ENCODE results near the gene DHCR7.

DHCR7 gene

DNA sequence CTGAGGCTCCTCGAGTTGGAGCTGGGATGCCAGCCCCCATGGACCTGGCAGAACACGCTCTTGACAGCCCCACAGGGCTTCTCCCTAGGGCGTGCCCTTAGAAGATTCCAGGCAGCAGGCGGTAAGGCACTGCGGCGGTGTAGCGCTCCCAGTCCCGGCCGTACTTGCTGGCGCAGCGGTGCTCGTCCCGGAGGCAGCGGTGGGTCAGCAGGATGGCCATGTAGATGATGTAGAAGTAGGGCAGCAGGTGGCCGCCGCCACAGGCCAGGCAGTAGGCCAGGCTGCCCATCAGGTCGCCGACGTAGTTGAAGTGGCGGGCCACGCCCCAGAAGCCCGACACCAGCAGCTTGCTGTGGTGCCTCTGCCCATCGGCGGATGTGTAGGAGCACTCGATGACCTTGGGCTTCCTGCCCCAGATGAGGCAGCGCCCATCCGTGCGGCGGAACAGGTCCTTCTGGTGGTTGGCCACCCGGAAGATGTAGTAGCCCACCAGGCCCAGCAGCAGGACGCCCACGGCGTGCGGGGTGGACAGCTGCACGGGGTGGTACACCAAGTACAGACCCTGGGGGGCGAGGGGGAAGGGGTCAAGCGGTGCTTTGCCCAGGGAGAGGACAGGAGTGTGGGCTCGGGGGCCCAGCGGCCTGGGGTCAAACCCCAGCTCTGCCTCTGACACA, 12.8 kb downstream of the DHCR7 start:
- no peak overlapping the region for H2AK5ac ChIP-seq (ENCODE audit: low read length)
- no peak overlapping the region for H2BK120ac ChIP-seq (ENCODE audit: insufficient read depth, low read length, poor library complexity)
- no peak overlapping the region for H3K23ac ChIP-seq (ENCODE audit: low read length)
- H4K8ac ChIP-seq (ENCODE audit: low read depth, low read length), result no peak overlapping the region
- H2BK12ac ChIP-seq (ENCODE audit: low read length), result no peak overlapping the region
- DNase-seq, result no peak
- H3K36me3 ChIP-seq (ENCODE audit: control insufficient read depth in 1 of 2, insufficient read depth in 2 of 2, low read length in 2 of 2), result peaks cover 52 to 56% of the 10 kb centered on the region in 2 experiments
- no peak overlapping the region for H3K4me3 ChIP-seq (ENCODE audit: low read depth, low read length)
- no peak overlapping the region for H3K18ac ChIP-seq (ENCODE audit: low read length)
- H3K79me2 ChIP-seq (ENCODE audit: control insufficient read depth, insufficient read depth, low read length, poor library complexity), result no peaks in the 10 kb centered on the region
- no peak overlapping the region for H4K91ac ChIP-seq (ENCODE audit: low read depth, low read length)
- WGBS (ENCODE audit: extremely low coverage, insufficient coverage, insufficient read length), result no CpG with 5 or more reads among the region's 39 CpGs
- no peak overlapping the region for H4K12ac ChIP-seq (ENCODE audit: low read depth, low read length)
- no peak overlapping the region for H3K4ac ChIP-seq (ENCODE audit: low read depth, low read length)
- no peaks in the 10 kb centered on the region for H3K27me3 ChIP-seq (ENCODE audit: insufficient read depth, low read length)
- no peak overlapping the region for H3K27ac ChIP-seq (ENCODE audit: low read depth, low read length)
- H3K79me1 ChIP-seq (ENCODE audit: low read length), result no peaks in the 10 kb centered on the region
- no peak overlapping the region for H3K14ac ChIP-seq (ENCODE audit: low read length)
- no peak overlapping the region for H2BK5ac ChIP-seq (ENCODE audit: low read depth, low read length, poor library complexity)
- H3K9me3 ChIP-seq (ENCODE audit: insufficient read depth, low read depth, low read length), result peaks cover 3% of the 10 kb centered on the region
- no peak overlapping the region for H3K9ac ChIP-seq (ENCODE audit: low read length)
- H3K4me2 ChIP-seq (ENCODE audit: low read length), result no peak overlapping the region
- H2AFZ ChIP-seq (ENCODE audit: insufficient read depth, low read length, poor library complexity), result no peak overlapping the region
- H3K4me1 ChIP-seq (ENCODE audit: control insufficient read depth in 1 of 2, insufficient read depth in 2 of 2, low read length in 2 of 2), result peaks cover 2% of the 10 kb centered on the region in 2 experiments

DNA sequence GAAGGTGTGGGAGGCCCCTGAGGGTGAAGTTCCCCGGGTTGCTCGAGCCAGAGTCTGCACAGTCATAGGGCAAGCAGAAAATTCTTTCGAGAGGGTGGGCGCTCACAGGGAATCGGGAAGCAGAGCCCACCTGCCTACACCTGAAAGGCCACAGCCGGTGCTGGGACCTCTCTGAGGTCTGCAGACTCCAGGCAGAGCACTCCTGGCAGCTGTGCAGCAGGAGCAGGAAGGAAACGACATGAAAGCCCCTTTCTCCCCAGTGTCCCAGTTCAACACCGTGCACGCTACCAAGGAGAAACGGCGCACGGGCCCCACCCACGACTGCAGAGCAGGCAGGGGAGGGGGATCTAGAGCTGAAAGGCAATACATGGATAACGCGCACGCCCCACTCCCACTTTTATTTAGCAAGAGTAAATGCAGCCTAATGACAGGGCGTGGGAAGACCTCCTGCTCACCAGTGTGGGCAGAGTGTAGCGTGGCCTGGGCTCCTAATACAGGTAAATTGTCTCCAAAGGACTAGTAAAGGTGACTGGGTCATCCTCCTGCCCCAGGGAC, 13.5 kb downstream of the DHCR7 start:
- Histone ChIP-seq H3K27me3 (ENCODE audit: insufficient read depth, low read length) (no peaks in the 10 kb centered on the region), H4K8ac (ENCODE audit: low read depth, low read length) (no peak overlapping the region), H3K27ac (ENCODE audit: low read depth, low read length) (no peak overlapping the region), H2BK120ac (ENCODE audit: insufficient read depth, low read length, poor library complexity) (no peak overlapping the region), H2BK12ac (ENCODE audit: low read length) (no peak overlapping the region), H4K91ac (ENCODE audit: low read depth, low read length) (no peak overlapping the region), H3K4ac (ENCODE audit: low read depth, low read length) (no peak overlapping the region), H2AK5ac (ENCODE audit: low read length) (no peak overlapping the region), H3K79me1 (ENCODE audit: low read length) (no peaks in the 10 kb centered on the region), H3K23ac (ENCODE audit: low read length) (no peak overlapping the region), H4K12ac (ENCODE audit: low read depth, low read length) (no peak overlapping the region), H3K36me3 (ENCODE audit: control insufficient read depth in 1 of 2, insufficient read depth in 2 of 2, low read length in 2 of 2) (peaks cover 46 to 48% of the 10 kb centered on the region in 2 experiments), H3K4me3 (ENCODE audit: low read depth, low read length) (no peak overlapping the region), H2BK5ac (ENCODE audit: low read depth, low read length, poor library complexity) (no peak overlapping the region), H3K4me2 (ENCODE audit: low read length) (no peak overlapping the region), H3K4me1 (ENCODE audit: control insufficient read depth in 1 of 2, insufficient read depth in 2 of 2, low read length in 2 of 2) (peaks cover 2% of the 10 kb centered on the region in 2 experiments), H3K9me3 (ENCODE audit: insufficient read depth, low read depth, low read length) (peaks cover 6% of the 10 kb centered on the region), H3K79me2 (ENCODE audit: control insufficient read depth, insufficient read depth, low read length, poor library complexity) (no peaks in the 10 kb centered on the region), H2AFZ (ENCODE audit: insufficient read depth, low read length, poor library complexity) (no peak overlapping the region), H3K9ac (ENCODE audit: low read length) (no peak overlapping the region), H3K18ac (ENCODE audit: low read length) (no peak overlapping the region), H3K14ac (ENCODE audit: low read length) (no peak overlapping the region)
- WGBS (ENCODE audit: extremely low coverage, insufficient coverage, insufficient read length), result no CpG with 5 or more reads among the region's 18 CpGs
- DNase-seq, result no peak

DNA sequence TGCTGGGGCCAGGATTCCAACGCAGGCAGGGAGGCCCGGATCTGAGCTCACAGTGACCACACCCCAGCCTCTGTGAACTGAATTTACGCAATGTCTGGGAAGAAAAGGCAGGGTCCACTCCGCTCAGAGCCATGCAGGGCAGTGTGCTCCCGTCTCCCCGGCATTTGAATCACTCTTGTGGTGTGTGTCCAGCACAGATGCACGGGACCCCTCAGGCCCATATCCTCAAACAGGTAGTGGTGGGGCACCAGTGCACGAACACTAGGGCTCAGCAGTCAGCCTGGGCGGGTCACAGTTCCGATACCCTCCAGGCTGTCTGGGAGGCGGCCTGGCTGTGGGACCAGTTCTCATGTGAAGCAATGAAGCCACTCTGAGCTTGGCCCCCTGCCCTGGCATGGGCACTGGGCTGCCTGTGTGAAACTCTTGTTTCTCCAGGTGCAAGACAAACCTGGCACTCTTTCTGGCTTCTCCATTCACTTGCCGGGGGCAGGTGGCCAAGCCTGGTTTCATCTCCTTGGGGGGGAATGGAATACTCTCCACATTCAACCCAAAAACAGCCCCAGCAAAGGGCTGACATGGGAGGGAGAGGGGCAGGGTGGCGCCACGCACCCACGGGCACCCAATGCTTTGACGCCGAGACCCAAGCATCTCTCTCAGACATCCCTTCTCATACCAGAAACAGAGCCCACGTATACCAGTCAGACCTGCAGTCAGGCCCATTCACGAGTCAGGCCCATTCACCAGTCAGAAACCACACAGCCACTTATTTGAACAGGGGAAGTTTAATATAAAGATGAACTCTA, 14.3 kb downstream of the DHCR7 start:
- Histone ChIP-seq H3K9ac (ENCODE audit: low read length) (no peak overlapping the region), H3K18ac (ENCODE audit: low read length) (no peak overlapping the region), H3K4me3 (ENCODE audit: low read depth, low read length) (no peak overlapping the region), H2BK5ac (ENCODE audit: low read depth, low read length, poor library complexity) (no peak overlapping the region), H3K79me2 (ENCODE audit: control insufficient read depth, insufficient read depth, low read length, poor library complexity) (no peaks in the 10 kb centered on the region), H3K79me1 (ENCODE audit: low read length) (no peaks in the 10 kb centered on the region), H3K14ac (ENCODE audit: low read length) (no peak overlapping the region), H2BK12ac (ENCODE audit: low read length) (no peak overlapping the region), H3K23ac (ENCODE audit: low read length) (no peak overlapping the region), H3K4me2 (ENCODE audit: low read length) (no peak overlapping the region), H3K4me1 (ENCODE audit: control insufficient read depth in 1 of 2, insufficient read depth in 2 of 2, low read length in 2 of 2) (peaks cover 2% of the 10 kb centered on the region in 2 experiments), H2BK120ac (ENCODE audit: insufficient read depth, low read length, poor library complexity) (no peak overlapping the region), H4K91ac (ENCODE audit: low read depth, low read length) (no peak overlapping the region), H4K12ac (ENCODE audit: low read depth, low read length) (no peak overlapping the region), H3K9me3 (ENCODE audit: insufficient read depth, low read depth, low read length) (peaks cover 6% of the 10 kb centered on the region), H3K4ac (ENCODE audit: low read depth, low read length) (no peak overlapping the region), H2AFZ (ENCODE audit: insufficient read depth, low read length, poor library complexity) (no peak overlapping the region), H3K27ac (ENCODE audit: low read depth, low read length) (no peak overlapping the region), H2AK5ac (ENCODE audit: low read length) (no peak overlapping the region), H4K8ac (ENCODE audit: low read depth, low read length) (no peak overlapping the region), H3K36me3 (ENCODE audit: control insufficient read depth in 1 of 2, insufficient read depth in 2 of 2, low read length in 2 of 2) (peaks cover 39 to 40% of the 10 kb centered on the region in 2 experiments), H3K27me3 (ENCODE audit: insufficient read depth, low read length) (no peaks in the 10 kb centered on the region)
- no CpG with 5 or more reads among the region's 19 CpGs for whole genome bisulfite sequencing (ENCODE audit: extremely low coverage, insufficient coverage, insufficient read length)
- DNase-seq, result peak in 1 of 2 donors; percentile 39

DNA sequence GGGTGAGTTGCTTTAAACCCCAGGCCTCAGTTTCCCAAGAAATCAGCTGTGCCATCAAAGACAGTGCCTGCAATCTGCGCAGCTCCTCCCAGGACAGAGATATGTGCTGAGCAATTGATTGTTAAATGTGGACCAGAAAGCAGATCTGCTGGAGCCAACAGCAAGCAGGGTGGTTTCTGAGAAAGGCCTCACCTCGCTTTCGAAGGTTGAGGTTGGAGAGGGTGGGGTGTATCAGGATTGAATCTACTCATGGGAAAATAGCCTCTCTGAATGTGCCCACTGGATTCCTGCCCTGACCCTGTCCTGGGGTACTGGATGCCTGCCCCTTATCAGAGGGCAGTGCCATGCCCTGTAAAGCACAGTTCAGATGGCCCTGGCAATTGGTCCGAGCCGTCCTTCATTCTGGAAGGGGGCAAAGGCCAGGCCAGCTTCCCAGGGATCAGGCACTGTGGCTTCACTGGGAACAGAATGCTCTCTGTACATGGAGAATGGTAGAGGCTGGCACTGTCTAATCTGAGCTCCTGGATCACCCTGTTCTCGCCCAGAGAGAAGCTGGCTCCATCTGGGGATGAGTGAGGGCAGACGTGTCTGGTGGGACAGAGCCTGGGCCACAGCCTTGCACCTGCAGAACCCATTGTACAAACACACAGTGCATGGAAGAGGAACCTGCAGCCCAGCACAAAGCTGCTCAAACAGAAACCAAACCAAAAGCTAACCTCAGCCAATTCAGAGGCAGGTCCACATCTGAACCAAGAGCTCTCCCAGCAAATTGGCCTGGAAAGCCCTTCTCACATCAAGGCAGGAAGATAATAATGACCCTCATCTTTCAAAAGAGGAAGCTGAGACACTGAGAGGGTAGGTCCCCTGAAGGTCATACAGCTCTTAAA, 15.2 kb downstream of the DHCR7 start:
- no peak overlapping the region for H4K8ac ChIP-seq (ENCODE audit: low read depth, low read length)
- no peaks in the 10 kb centered on the region for H3K79me2 ChIP-seq (ENCODE audit: control insufficient read depth, insufficient read depth, low read length, poor library complexity)
- H3K14ac ChIP-seq (ENCODE audit: low read length), result no peak overlapping the region
- H3K9me3 ChIP-seq (ENCODE audit: insufficient read depth, low read depth, low read length), result peaks cover 3% of the 10 kb centered on the region
- no peak overlapping the region for H2BK12ac ChIP-seq (ENCODE audit: low read length)
- no peaks in the 10 kb centered on the region for H3K27me3 ChIP-seq (ENCODE audit: insufficient read depth, low read length)
- H3K9ac ChIP-seq (ENCODE audit: low read length), result no peak overlapping the region
- DNase-seq, result no peak
- no peak overlapping the region for H2AK5ac ChIP-seq (ENCODE audit: low read length)
- H4K12ac ChIP-seq (ENCODE audit: low read depth, low read length), result no peak overlapping the region
- no peak overlapping the region for H2BK120ac ChIP-seq (ENCODE audit: insufficient read depth, low read length, poor library complexity)
- no peak overlapping the region for H3K4me2 ChIP-seq (ENCODE audit: low read length)
- H3K23ac ChIP-seq (ENCODE audit: low read length), result no peak overlapping the region
- H3K4me1 ChIP-seq (ENCODE audit: control insufficient read depth in 1 of 2, insufficient read depth in 2 of 2, low read length in 2 of 2), result peaks cover 2% of the 10 kb centered on the region in 2 experiments
- H2AFZ ChIP-seq (ENCODE audit: insufficient read depth, low read length, poor library complexity), result no peak overlapping the region
- no peak overlapping the region for H3K4me3 ChIP-seq (ENCODE audit: low read depth, low read length)
- no peak overlapping the region for H4K91ac ChIP-seq (ENCODE audit: low read depth, low read length)
- whole genome bisulfite sequencing (ENCODE audit: extremely low coverage, insufficient coverage, insufficient read length), result no CpG with 5 or more reads among the region's 7 CpGs
- H3K36me3 ChIP-seq (ENCODE audit: control insufficient read depth in 1 of 2, insufficient read depth in 2 of 2, low read length in 2 of 2), result peaks cover 31 to 32% of the 10 kb centered on the region in 2 experiments
- H3K18ac ChIP-seq (ENCODE audit: low read length), result no peak overlapping the region
- no peak overlapping the region for H3K4ac ChIP-seq (ENCODE audit: low read depth, low read length)
- no peak overlapping the region for H2BK5ac ChIP-seq (ENCODE audit: low read depth, low read length, poor library complexity)
- no peak overlapping the region for H3K27ac ChIP-seq (ENCODE audit: low read depth, low read length)
- no peaks in the 10 kb centered on the region for H3K79me1 ChIP-seq (ENCODE audit: low read length)
